K562 (cell line): Measurements from ENCODE around the gene PRR7. TPM values are rescaled to one million over a fixed set of nuclear protein-coding genes. Genes with fewer than 3 reads are reported as not detected.

Experiments used
- CREM ChIP-seq: IDR thresholded peaks from 2 replicates; pipeline ENCODE4 v1.6.1; 2014; ENCODE audit warnings: antibody characterized with exemption, low read depth
- EP400 ChIP-seq: fragments of 450-650 bp; IDR thresholded peaks from 2 replicates; pipeline ENCODE4 v1.6.1; 2017; ENCODE audit warnings: antibody characterized with exemption, mild to moderate bottlenecking, moderate library complexity
- FOXK2 ChIP-seq, 2 experiments: fragments of 450-650 bp; IDR thresholded peaks in 1 of 2; conservative IDR thresholded peaks in 1 of 2; 2 replicates each; pipeline ENCODE4 v1.6.1; 2016; ENCODE audit warnings: low read depth in 2 of 2, mild to moderate bottlenecking in 1 of 2
- HNRNPL ChIP-seq: fragments of 200-400 bp; formaldehyde crosslinking; IDR thresholded peaks from 2 replicates; pipeline ENCODE4 v1.6.1; 2017; ENCODE audit warnings: low read depth, mild to moderate bottlenecking, low read length
- TCF3 ChIP-seq: sonication (generic); formaldehyde crosslinking; IDR thresholded peaks from 2 replicates; pipeline ENCODE4 v1.4.0; 2020; ENCODE audit warnings: mild to moderate bottlenecking, missing genetic modification reagents
- ZNF197 ChIP-seq: fragments of 200-800 bp; sonication (Bioruptor generic); IDR thresholded peaks from 2 replicates; pipeline ENCODE4 v1.6.1; 2016; ENCODE audit warnings: low read depth, missing genetic modification characterization, missing compliant biosample characterization
- ZNF311 ChIP-seq: fragments of 250-450 bp; sonication (Bioruptor Pico); IDR thresholded peaks from 2 replicates; pipeline ENCODE4 v1.4.0; 2020; ENCODE audit warnings: mild to moderate bottlenecking, moderate library complexity
- ZNF324 ChIP-seq: fragments of 250-450 bp; sonication (Bioruptor Pico); IDR thresholded peaks from 2 replicates; pipeline ENCODE4 v1.4.0; 2020; ENCODE audit warnings: mild to moderate bottlenecking
- polyA plus RNA-seq, 8 experiments: library from polyadenylated mRNA; depleted of rRNA in 4 of 8; stranded (reverse) in 5 of 8; unstranded in 3 of 8; fragments of >200 nt; fragmentation: Nextera tagmentation in 2 of 8; fragmentation: Illumina TruSeq in 1 of 8; extraction: Ambion mirVana in 2 of 8; extraction: Trizol in 1 of 8; gene quantifications; 2 replicates each; pipeline versions ENCODE4 v1.2.1 to v1.2.3, GENCODE V29; 2011 to 2014; ENCODE audit warnings: inconsistent platforms in 1 of 8, missing spikeins in 1 of 8
- total RNA-seq, 7 experiments: library from RNA; depleted of rRNA in 6 of 7; stranded (reverse); fragments of >200 nt in 6 of 7; fragmentation: Illumina TruSeq in 2 of 7; extraction: Trizol in 2 of 7; gene quantifications; 2 replicates each; pipeline versions ENCODE4 v1.2.1 to v1.2.3, GENCODE V29; 2011 to 2021; ENCODE audit warnings: low replicate concordance in 1 of 7
- TF ChIP-seq, protein P1 (sequence below): fragments of 450-650 bp; IDR thresholded peaks from 2 replicates; pipeline ENCODE4 v1.6.1; 2017; ENCODE audit warnings: antibody characterized with exemption
- TF ChIP-seq, protein P2 (sequence below): fragments of 450-650 bp; IDR thresholded peaks from 2 replicates; pipeline ENCODE4 v1.6.1; 2016; ENCODE audit warnings: missing biosample characterization, missing genetic modification characterization
- TF ChIP-seq, protein P3 (sequence below), 2 experiments: fragments of 450-650 bp in 1 of 2; sonication (generic) in 1 of 2; formaldehyde crosslinking in 1 of 2; IDR thresholded peaks; 2 replicates each; pipeline versions ENCODE4 v1.7.1 to v1.9.0; 2016 to 2022; ENCODE audit warnings: inconsistent platforms in 1 of 2, mild to moderate bottlenecking in 1 of 2, missing genetic modification reagents in 1 of 2
- TF ChIP-seq, protein P4 (sequence below): conservative IDR thresholded peaks from 2 replicates; pipeline ENCODE4 v1.6.1; 2011; ENCODE audit warnings: low read depth, mild to moderate bottlenecking, low read length; ENCODE audit not compliant: control insufficient read depth

The PRR7 gene
- total and polyA plus RNA-seq, 9 of the 15 experiments (the other 6 are each of a cell fraction or from before 2014, with no cell fraction given), result 0.80 to 11.3 (median 10.4) TPM; not detected in 4

DNA sequence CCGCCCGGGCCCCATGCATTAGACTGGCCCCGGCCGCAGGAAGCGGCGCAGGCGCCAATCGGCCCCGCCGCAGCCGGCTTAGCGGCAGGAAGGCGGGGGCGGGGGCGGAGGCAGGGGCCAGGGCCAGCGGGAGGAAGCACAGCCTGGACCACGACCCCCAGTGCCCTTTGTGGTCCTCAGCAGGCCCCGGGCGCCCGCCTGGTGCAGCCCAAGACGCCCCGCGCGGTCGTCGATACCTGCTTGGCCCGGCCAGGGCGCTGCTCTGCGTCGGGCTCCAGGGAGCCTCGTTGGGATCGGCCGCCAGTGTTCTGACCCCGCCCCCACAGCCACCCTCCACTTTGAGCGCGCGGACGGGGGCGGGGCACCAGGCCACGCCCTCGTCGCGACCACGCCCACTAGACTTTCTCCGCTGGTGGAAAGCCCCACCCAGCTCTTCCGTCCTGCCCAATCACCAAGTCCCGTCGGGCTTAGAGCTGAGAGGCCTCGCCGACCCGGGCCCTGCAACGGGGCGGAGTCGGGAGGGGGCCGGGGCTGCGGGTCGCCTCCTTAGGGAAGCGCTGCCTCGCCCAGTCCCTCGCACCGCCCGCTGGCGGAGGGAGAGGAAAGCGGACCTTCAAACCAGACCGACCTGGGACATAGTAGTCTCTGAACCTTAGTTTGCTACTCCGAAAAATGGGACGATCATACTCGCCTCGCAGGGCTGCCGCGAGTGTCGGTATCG, 50.8 kb downstream of the PRR7 start, which contains the start of gene PDLIM7 (continued):
- TF ChIP-seq, protein P1, sequence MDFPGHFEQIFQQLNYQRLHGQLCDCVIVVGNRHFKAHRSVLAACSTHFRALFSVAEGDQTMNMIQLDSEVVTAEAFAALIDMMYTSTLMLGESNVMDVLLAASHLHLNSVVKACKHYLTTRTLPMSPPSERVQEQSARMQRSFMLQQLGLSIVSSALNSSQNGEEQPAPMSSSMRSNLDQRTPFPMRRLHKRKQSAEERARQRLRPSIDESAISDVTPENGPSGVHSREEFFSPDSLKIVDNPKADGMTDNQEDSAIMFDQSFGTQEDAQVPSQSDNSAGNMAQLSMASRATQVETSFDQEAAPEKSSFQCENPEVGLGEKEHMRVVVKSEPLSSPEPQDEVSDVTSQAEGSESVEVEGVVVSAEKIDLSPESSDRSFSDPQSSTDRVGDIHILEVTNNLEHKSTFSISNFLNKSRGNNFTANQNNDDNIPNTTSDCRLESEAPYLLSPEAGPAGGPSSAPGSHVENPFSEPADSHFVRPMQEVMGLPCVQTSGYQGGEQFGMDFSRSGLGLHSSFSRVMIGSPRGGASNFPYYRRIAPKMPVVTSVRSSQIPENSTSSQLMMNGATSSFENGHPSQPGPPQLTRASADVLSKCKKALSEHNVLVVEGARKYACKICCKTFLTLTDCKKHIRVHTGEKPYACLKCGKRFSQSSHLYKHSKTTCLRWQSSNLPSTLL, result no peak
- TF ChIP-seq CREM (peak; percentile 32; the same call in 1 of the 2 replicates), ZNF311 (CRISPR knock-in tag) (no peak), TCF3 (CRISPR knock-in tag) (0 out of 2 replicates have a peak, but pooled peaks have one; percentile 42), HNRNPL (peak; percentile 57; the same call in 1 of the 2 replicates), ZNF324 (CRISPR knock-in tag) (no peak), FOXK2 (conservative IDR thresholded peaks at IDR 0.05 in 1 of 2, IDR thresholded peaks at IDR 0.05 in 1 of 2; ENCODE audit: low read depth in 2 of 2) (0 out of 4 replicates have a peak, but pooled peaks of 1 of the 2 experiments have one; percentile 18), ZNF197 (CRISPR knock-in tag) (no peak), EP400 (peak; percentile 51)
- TF ChIP-seq, protein P2, sequence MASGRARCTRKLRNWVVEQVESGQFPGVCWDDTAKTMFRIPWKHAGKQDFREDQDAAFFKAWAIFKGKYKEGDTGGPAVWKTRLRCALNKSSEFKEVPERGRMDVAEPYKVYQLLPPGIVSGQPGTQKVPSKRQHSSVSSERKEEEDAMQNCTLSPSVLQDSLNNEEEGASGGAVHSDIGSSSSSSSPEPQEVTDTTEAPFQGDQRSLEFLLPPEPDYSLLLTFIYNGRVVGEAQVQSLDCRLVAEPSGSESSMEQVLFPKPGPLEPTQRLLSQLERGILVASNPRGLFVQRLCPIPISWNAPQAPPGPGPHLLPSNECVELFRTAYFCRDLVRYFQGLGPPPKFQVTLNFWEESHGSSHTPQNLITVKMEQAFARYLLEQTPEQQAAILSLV (tag), result no peak
- TF ChIP-seq, protein P3, sequence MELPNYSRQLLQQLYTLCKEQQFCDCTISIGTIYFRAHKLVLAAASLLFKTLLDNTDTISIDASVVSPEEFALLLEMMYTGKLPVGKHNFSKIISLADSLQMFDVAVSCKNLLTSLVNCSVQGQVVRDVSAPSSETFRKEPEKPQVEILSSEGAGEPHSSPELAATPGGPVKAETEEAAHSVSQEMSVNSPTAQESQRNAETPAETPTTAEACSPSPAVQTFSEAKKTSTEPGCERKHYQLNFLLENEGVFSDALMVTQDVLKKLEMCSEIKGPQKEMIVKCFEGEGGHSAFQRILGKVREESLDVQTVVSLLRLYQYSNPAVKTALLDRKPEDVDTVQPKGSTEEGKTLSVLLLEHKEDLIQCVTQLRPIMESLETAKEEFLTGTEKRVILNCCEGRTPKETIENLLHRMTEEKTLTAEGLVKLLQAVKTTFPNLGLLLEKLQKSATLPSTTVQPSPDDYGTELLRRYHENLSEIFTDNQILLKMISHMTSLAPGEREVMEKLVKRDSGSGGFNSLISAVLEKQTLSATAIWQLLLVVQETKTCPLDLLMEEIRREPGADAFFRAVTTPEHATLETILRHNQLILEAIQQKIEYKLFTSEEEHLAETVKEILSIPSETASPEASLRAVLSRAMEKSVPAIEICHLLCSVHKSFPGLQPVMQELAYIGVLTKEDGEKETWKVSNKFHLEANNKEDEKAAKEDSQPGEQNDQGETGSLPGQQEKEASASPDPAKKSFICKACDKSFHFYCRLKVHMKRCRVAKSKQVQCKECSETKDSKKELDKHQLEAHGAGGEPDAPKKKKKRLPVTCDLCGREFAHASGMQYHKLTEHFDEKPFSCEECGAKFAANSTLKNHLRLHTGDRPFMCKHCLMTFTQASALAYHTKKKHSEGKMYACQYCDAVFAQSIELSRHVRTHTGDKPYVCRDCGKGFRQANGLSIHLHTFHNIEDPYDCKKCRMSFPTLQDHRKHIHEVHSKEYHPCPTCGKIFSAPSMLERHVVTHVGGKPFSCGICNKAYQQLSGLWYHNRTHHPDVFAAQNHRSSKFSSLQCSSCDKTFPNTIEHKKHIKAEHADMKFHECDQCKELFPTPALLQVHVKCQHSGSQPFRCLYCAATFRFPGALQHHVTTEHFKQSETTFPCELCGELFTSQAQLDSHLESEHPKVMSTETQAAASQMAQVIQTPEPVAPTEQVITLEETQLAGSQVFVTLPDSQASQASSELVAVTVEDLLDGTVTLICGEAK (IDR thresholded peaks at IDR 0.05), result no peak
- TF ChIP-seq, protein P3 (CRISPR knock-in tag; IDR thresholded peaks at IDR 0.05), result no peak
- TF ChIP-seq, protein P4, sequence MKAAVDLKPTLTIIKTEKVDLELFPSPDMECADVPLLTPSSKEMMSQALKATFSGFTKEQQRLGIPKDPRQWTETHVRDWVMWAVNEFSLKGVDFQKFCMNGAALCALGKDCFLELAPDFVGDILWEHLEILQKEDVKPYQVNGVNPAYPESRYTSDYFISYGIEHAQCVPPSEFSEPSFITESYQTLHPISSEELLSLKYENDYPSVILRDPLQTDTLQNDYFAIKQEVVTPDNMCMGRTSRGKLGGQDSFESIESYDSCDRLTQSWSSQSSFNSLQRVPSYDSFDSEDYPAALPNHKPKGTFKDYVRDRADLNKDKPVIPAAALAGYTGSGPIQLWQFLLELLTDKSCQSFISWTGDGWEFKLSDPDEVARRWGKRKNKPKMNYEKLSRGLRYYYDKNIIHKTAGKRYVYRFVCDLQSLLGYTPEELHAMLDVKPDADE, result 0 out of 2 replicates have a peak, but pooled peaks have one; percentile 79
